Liver (tissue), 9 donors: ENCODE data around the gene MAP3K3. TPM values are rescaled to one million over a fixed set of nuclear protein-coding genes. Genes with fewer than 3 reads are reported as not detected.
"Not testable (repeated sequence)": the region's sequence is repeated elsewhere in the genome, so short reads cannot be mapped to it uniquely, and the experiment has no call there.

Experiments used
- DNase-seq: peaks from one replicate; pipeline ENCODE4 v3.0.0-alpha.2; 2017; ENCODE audit warnings: low spot score
- H3K27ac ChIP-seq, 2 donors: one replicate each; pipeline ENCODE4 v1.7.0; 2013; ENCODE audit warnings: inconsistent platforms in 2 of 2, low read length in 2 of 2, control low read depth in 1 of 2, low read depth in 1 of 2, mild to moderate bottlenecking in 1 of 2
- H3K27me3 ChIP-seq, 4 donors: one replicate each; pipeline versions ENCODE4 v1.6.1 to v1.7.0; 2013; ENCODE audit warnings: low read length in 3 of 4, inconsistent platforms in 1 of 4, mild to moderate bottlenecking in 1 of 4, moderate library complexity in 1 of 4; ENCODE audit not compliant: control insufficient read depth in 4 of 4, insufficient read depth in 4 of 4
- H3K36me3 ChIP-seq, 4 donors: one replicate each; pipeline versions ENCODE4 v1.6.1 to v1.7.0; 2013; ENCODE audit warnings: low read length in 3 of 4, mild to moderate bottlenecking in 3 of 4, low read depth in 1 of 4, moderate library complexity in 1 of 4; ENCODE audit not compliant: control insufficient read depth in 4 of 4, insufficient read depth in 3 of 4
- H3K4me1 ChIP-seq, 4 donors: one replicate each; pipeline versions ENCODE4 v1.6.1 to v1.7.0; 2013; ENCODE audit warnings: low read length in 3 of 4, mild to moderate bottlenecking in 3 of 4, moderate library complexity in 1 of 4; ENCODE audit not compliant: control insufficient read depth in 4 of 4, insufficient read depth in 4 of 4
- H3K4me3 ChIP-seq, 3 donors: one replicate each; pipeline versions ENCODE4 v1.6.1 to v1.7.0; 2013; ENCODE audit warnings: low read length in 3 of 3, control low read depth in 1 of 3, low read depth in 1 of 3, mild to moderate bottlenecking in 1 of 3
- H3K9ac ChIP-seq, 2 donors: one replicate each; pipeline ENCODE4 v1.7.0; 2013; ENCODE audit warnings: low read length in 2 of 2, mild to moderate bottlenecking in 2 of 2, moderate library complexity in 2 of 2, control low read depth in 1 of 2, low read depth in 1 of 2
- H3K9me3 ChIP-seq, 4 donors: one replicate each; pipeline versions ENCODE4 v1.6.1 to v1.7.0; 2013; ENCODE audit warnings: low read length in 3 of 4; ENCODE audit not compliant: control insufficient read depth in 4 of 4
- EGR1 ChIP-seq, 2 donors: IDR thresholded peaks; 2 replicates each; pipeline ENCODE4 v1.6.1; 2016 to 2018; ENCODE audit warnings: antibody characterized with exemption in 2 of 2, low read depth in 2 of 2
- FOXA1 ChIP-seq: IDR thresholded peaks from 2 replicates; pipeline ENCODE4 v1.6.1; 2016; ENCODE audit warnings: antibody characterized with exemption
- FOXA2 ChIP-seq: IDR thresholded peaks from 2 replicates; pipeline ENCODE4 v1.6.1; 2016; ENCODE audit warnings: antibody characterized with exemption
- GABPA ChIP-seq, 2 donors: IDR thresholded peaks in 1 of 2; conservative IDR thresholded peaks in 1 of 2; 2 replicates each; pipeline ENCODE4 v1.6.1; 2016; ENCODE audit warnings: antibody characterized with exemption in 2 of 2, mild to moderate bottlenecking in 1 of 2, moderate library complexity in 1 of 2
- HNF4A ChIP-seq, 2 donors: conservative IDR thresholded peaks; 2 replicates each; pipeline ENCODE4 v1.6.1; 2016; ENCODE audit warnings: antibody characterized with exemption in 2 of 2, mild to moderate bottlenecking in 2 of 2
- HNF4G ChIP-seq: IDR thresholded peaks from 2 replicates; pipeline ENCODE4 v1.6.1; 2016; ENCODE audit warnings: antibody characterized with exemption
- JUND ChIP-seq, 2 donors: IDR thresholded peaks; 2 replicates each; pipeline ENCODE4 v1.6.1; 2016; ENCODE audit warnings: antibody characterized with exemption in 2 of 2
- MAX ChIP-seq: IDR thresholded peaks from 2 replicates; pipeline ENCODE4 v1.6.1; 2016; ENCODE audit warnings: antibody characterized with exemption
- NR2F2 ChIP-seq: IDR thresholded peaks from 2 replicates; pipeline ENCODE4 v1.6.1; 2016; ENCODE audit warnings: antibody characterized with exemption
- RAD21 ChIP-seq, 2 donors: IDR thresholded peaks; 2 replicates each; pipeline ENCODE4 v1.6.1; 2016; ENCODE audit warnings: antibody characterized with exemption in 2 of 2, mild to moderate bottlenecking in 2 of 2
- RXRA ChIP-seq, 2 donors: IDR thresholded peaks; 2 replicates each; pipeline ENCODE4 v1.6.1; 2017 to 2018; ENCODE audit warnings: antibody characterized with exemption in 2 of 2, mild to moderate bottlenecking in 1 of 2
- SP1 ChIP-seq: IDR thresholded peaks from 2 replicates; pipeline ENCODE4 v1.6.1; 2018; ENCODE audit warnings: antibody characterized with exemption, mild to moderate bottlenecking
- TAF1 ChIP-seq: conservative IDR thresholded peaks from 2 replicates; pipeline ENCODE4 v1.6.1; 2016; ENCODE audit warnings: antibody characterized with exemption, mild to moderate bottlenecking
- YY1 ChIP-seq: IDR thresholded peaks from 2 replicates; pipeline ENCODE4 v1.6.1; 2016; ENCODE audit warnings: antibody characterized with exemption, mild to moderate bottlenecking
- WGBS: extraction: QIAGEN DNeasy Blood & Tissue Kit; methylation state at CpG from one replicate; pipeline ENCODE4 v1.1.7; 2013; 5-methylcytosine and 5-hydroxymethylcytosine counted together
- polyA plus RNA-seq, 2 donors: library from polyadenylated mRNA; stranded (reverse) in 1 of 2; unstranded in 1 of 2; fragments of 200-250 nt in 1 of 2; fragments of >200 nt in 1 of 2; fragmentation: Nextera tagmentation in 1 of 2; extraction: Ambion mirVana in 1 of 2; gene quantifications; one replicate each; pipeline versions ENCODE4 v1.2.1 to v1.2.3, GENCODE V29; 2013 to 2015
- total RNA-seq, 2 donors: library from RNA; depleted of rRNA; stranded (reverse); fragments of >200 nt; gene quantifications; one replicate each; pipeline ENCODE4 v1.2.3, GENCODE V29; 2014
- TF ChIP-seq, protein P1 (sequence below): IDR thresholded peaks from 2 replicates; pipeline ENCODE4 v1.6.1; 2016; ENCODE audit warnings: antibody characterized with exemption, mild to moderate bottlenecking
- TF ChIP-seq, protein P2 (sequence below): IDR thresholded peaks from 2 replicates; pipeline ENCODE4 v1.6.1; 2016; ENCODE audit warnings: antibody characterized with exemption
- TF ChIP-seq, protein P3 (sequence below): IDR thresholded peaks from 2 replicates; pipeline ENCODE4 v1.6.1; 2016; ENCODE audit warnings: antibody characterized with exemption
- donor health status: healthy.
- donor health status: healthy.
- donor health status: healthy.
- donor health status: healthy.
- donor health status: healthy.

MAP3K3 gene
- total and polyA plus RNA-seq, 4 donors: 3.9 to 28.7 (median 11.0) TPM

GRCh38 chr17:63718988-63719387, 96.8 kb downstream of the MAP3K3 start:
- TF ChIP-seq JUND (IDR thresholded peaks at IDR 0.05): no peak
- TF ChIP-seq MAX: no peak
- TF ChIP-seq GABPA (IDR thresholded peaks at IDR 0.05 in 1 of 2, conservative IDR thresholded peaks at IDR 0.05 in 1 of 2): no peak
- TF ChIP-seq EGR1 (IDR thresholded peaks at IDR 0.05; ENCODE audit: low read depth in 2 of 2): no peak
- no peak for TF ChIP-seq SP1
- TF ChIP-seq, protein P1, sequence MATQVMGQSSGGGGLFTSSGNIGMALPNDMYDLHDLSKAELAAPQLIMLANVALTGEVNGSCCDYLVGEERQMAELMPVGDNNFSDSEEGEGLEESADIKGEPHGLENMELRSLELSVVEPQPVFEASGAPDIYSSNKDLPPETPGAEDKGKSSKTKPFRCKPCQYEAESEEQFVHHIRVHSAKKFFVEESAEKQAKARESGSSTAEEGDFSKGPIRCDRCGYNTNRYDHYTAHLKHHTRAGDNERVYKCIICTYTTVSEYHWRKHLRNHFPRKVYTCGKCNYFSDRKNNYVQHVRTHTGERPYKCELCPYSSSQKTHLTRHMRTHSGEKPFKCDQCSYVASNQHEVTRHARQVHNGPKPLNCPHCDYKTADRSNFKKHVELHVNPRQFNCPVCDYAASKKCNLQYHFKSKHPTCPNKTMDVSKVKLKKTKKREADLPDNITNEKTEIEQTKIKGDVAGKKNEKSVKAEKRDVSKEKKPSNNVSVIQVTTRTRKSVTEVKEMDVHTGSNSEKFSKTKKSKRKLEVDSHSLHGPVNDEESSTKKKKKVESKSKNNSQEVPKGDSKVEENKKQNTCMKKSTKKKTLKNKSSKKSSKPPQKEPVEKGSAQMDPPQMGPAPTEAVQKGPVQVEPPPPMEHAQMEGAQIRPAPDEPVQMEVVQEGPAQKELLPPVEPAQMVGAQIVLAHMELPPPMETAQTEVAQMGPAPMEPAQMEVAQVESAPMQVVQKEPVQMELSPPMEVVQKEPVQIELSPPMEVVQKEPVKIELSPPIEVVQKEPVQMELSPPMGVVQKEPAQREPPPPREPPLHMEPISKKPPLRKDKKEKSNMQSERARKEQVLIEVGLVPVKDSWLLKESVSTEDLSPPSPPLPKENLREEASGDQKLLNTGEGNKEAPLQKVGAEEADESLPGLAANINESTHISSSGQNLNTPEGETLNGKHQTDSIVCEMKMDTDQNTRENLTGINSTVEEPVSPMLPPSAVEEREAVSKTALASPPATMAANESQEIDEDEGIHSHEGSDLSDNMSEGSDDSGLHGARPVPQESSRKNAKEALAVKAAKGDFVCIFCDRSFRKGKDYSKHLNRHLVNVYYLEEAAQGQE: no peak
- TF ChIP-seq HNF4A (conservative IDR thresholded peaks at IDR 0.05): no peak
- TF ChIP-seq TAF1: no peak
- no peak for TF ChIP-seq YY1
- TF ChIP-seq NR2F2: no peak
- no peak for TF ChIP-seq RXRA (IDR thresholded peaks at IDR 0.05)
- no peaks in the 10 kb centered on the region for H3K4me1 ChIP-seq
- no peak overlapping the region for H3K4me3 ChIP-seq
- peaks cover 0 to 8% (median 4%) of the 10 kb centered on the region in 4 donors for H3K36me3 ChIP-seq
- no peak for DNase-seq
- no peak overlapping the region for H3K27ac ChIP-seq
- H3K27me3 ChIP-seq: no peaks in the 10 kb centered on the region
- no peak overlapping the region for H3K9ac ChIP-seq
- 89% methylated on average over 5 of the region's 5 CpGs for WGBS
- H3K9me3 ChIP-seq: no peaks in the 10 kb centered on the region

- H3K9ac ChIP-seq, H3K27ac ChIP-seq, H3K27me3 ChIP-seq, DNase-seq, H3K4me1 ChIP-seq, H3K9me3 ChIP-seq, H3K36me3 ChIP-seq, H3K4me3 ChIP-seq: not testable (repeated sequence)
- 98% methylated on average over 5 of the region's 5 CpGs for WGBS
Observed at GRCh38 chr17:63720194-63720593, 98.0 kb downstream of the MAP3K3 start.

- Histone ChIP-seq H3K9ac (no peak overlapping the region), H3K4me3 (no peak overlapping the region), H3K9me3 (no peaks in the 10 kb centered on the region), H3K27ac (no peak overlapping the region), H3K36me3 (peaks cover 0 to 12% (median 6%) of the 10 kb centered on the region in 4 donors), H3K4me1 (no peaks in the 10 kb centered on the region), H3K27me3 (no peaks in the 10 kb centered on the region)
- WGBS: 85% methylated on average over 2 of the region's 2 CpGs
- no peak for DNase-seq
- TF ChIP-seq TAF1 (no peak), FOXA1 (no peak), FOXA2 (no peak), HNF4A (conservative IDR thresholded peaks at IDR 0.05) (no peak), GABPA (IDR thresholded peaks at IDR 0.05 in 1 of 2, conservative IDR thresholded peaks at IDR 0.05 in 1 of 2) (no peak), HNF4G (no peak), RAD21 (IDR thresholded peaks at IDR 0.05) (no peak), MAX (no peak), RXRA (IDR thresholded peaks at IDR 0.05) (no peak), NR2F2 (no peak), EGR1 (IDR thresholded peaks at IDR 0.05; ENCODE audit: low read depth in 2 of 2) (no peak), SP1 (no peak), YY1 (no peak), JUND (IDR thresholded peaks at IDR 0.05) (no peak)
- TF ChIP-seq, protein P2, sequence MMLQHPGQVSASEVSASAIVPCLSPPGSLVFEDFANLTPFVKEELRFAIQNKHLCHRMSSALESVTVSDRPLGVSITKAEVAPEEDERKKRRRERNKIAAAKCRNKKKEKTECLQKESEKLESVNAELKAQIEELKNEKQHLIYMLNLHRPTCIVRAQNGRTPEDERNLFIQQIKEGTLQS: no peak
- TF ChIP-seq, protein P1: no peak
- TF ChIP-seq, protein P3, sequence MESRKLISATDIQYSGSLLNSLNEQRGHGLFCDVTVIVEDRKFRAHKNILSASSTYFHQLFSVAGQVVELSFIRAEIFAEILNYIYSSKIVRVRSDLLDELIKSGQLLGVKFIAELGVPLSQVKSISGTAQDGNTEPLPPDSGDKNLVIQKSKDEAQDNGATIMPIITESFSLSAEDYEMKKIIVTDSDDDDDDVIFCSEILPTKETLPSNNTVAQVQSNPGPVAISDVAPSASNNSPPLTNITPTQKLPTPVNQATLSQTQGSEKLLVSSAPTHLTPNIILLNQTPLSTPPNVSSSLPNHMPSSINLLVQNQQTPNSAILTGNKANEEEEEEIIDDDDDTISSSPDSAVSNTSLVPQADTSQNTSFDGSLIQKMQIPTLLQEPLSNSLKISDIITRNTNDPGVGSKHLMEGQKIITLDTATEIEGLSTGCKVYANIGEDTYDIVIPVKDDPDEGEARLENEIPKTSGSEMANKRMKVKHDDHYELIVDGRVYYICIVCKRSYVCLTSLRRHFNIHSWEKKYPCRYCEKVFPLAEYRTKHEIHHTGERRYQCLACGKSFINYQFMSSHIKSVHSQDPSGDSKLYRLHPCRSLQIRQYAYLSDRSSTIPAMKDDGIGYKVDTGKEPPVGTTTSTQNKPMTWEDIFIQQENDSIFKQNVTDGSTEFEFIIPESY: no peak
Observed at GRCh38 chr17:63722403-63722802, 100.2 kb downstream of the MAP3K3 start.
